ENCODE data around the gene C9orf152.
"Not testable (repeated sequence)": the region's sequence is repeated elsewhere in the genome, so short reads cannot be mapped to it uniquely, and the experiment has no call there.

- TF ChIP-seq CTCF (optimal IDR thresholded peaks at IDR 0.05 in 1 of 3, IDR thresholded peaks at IDR 0.05 in 1 of 3, conservative IDR thresholded peaks at IDR 0.05 in 1 of 3; ENCODE audit: extremely low read depth in 1 of 3, insufficient read depth in 2 of 3, low read length in 3 of 3); EZH2 (IDR thresholded peaks at IDR 0.05; ENCODE audit: low read length): not testable (repeated sequence)
Observed at GRCh38 chr9:110196084-110196499, 11.9 kb downstream of the C9orf152 start.

Data from keratinocyte (primary cell).